HepG2 (cell line): ENCODE data around the gene SLC35B2. TPM values are rescaled to one million over a fixed set of nuclear protein-coding genes. Genes with fewer than 3 reads are reported as not detected.

ENCODE experiments used
- ATAC-seq: fragments of 200-7000 bp; cut with Tn5 transposase; 3 replicates; pipeline ENCODE4 v1.9.1; 2020; ENCODE audit warnings: mild to moderate bottlenecking, moderate library complexity
- BruUV-seq: library from RNA; stranded (reverse); fragments of 400-500 nt; replicated peaks from 2 replicates; lab custom pipeline; 2021; lab: Mats Ljungman, UMichigan
- CTCF ChIA-PET: fragments of 300-600 bp; formaldehyde crosslinking; extraction: SDS; loops from one replicate; lab custom pipeline; 2021; ENCODE audit warnings: low total read pairs, inconsistent platforms, low intra/inter-chr PET ratio; lab: Yijun Ruan, JAX
- POLR2A ChIA-PET: fragments of 350-600 bp; sonication (Branson Sonifier 250); formaldehyde crosslinking; loops from one replicate; lab custom pipeline; 2020; ENCODE audit warnings: antibody characterized with exemption, inconsistent platforms; lab: Yijun Ruan, JAX
- DNase-seq: peaks from one replicate; pipeline ENCODE4 v3.0.0-alpha.2; 2015; ENCODE audit warnings: low spot score
- FAIRE-seq: peaks from 3 replicates; lab custom pipeline; 2011; peaks lifted over from hg19 to GRCh38; lab: Jason Lieb, UNC
- H2AFZ ChIP-seq: one replicate; pipeline ENCODE4 v1.6.1; 2011; ENCODE audit warnings: low read length, inconsistent platforms
- H3K27ac ChIP-seq: fragments of 300-600 bp; 3 replicates; pipeline ENCODE4 v1.8.0; 2011; ENCODE audit warnings: mixed run types, mild to moderate bottlenecking, mixed read lengths, low read length, inconsistent platforms; ENCODE audit not compliant: insufficient read depth; ENCODE audit errors: extremely low read length
- H3K27me3 ChIP-seq, 2 experiments: fragments of 200-600 bp in 1 of 2; 2 replicates in 1 of 2; 3 replicates in 1 of 2; pipeline versions ENCODE4 v1.6.0 to v1.8.0; 2011; ENCODE audit warnings: low read length in 2 of 2, mild to moderate bottlenecking in 2 of 2, moderate library complexity in 2 of 2, inconsistent platforms in 1 of 2; ENCODE audit not compliant: insufficient read depth in 2 of 2, control insufficient read depth in 1 of 2
- H3K36me3 ChIP-seq, 2 experiments: fragments of 200-600 bp in 1 of 2; replicated peaks in 1 of 2; 2 replicates in 1 of 2; 3 replicates in 1 of 2; pipeline versions ENCODE4 v1.5.1 to v1.8.0; 2011; ENCODE audit warnings: low read length in 2 of 2, inconsistent platforms in 1 of 2; ENCODE audit not compliant: insufficient read depth in 2 of 2, control insufficient read depth in 1 of 2
- H3K4me1 ChIP-seq: 2 replicates; pipeline ENCODE4 v1.5.1; 2012; ENCODE audit warnings: low read length, inconsistent platforms; ENCODE audit not compliant: insufficient read depth
- H3K4me2 ChIP-seq: 2 replicates; pipeline ENCODE4 v1.6.0; 2011; ENCODE audit warnings: low read depth, low read length, inconsistent platforms
- H3K4me3 ChIP-seq, 3 experiments: fragments of 200-600 bp in 1 of 3; sonication (generic), shearing (Covaris generic) in 1 of 3; replicated peaks in 1 of 3; 2 replicates each; pipeline ENCODE4 v1.5.1; 2011 to 2016; ENCODE audit warnings: low read length in 3 of 3, inconsistent platforms in 2 of 3, low read depth in 2 of 3, mild to moderate bottlenecking in 2 of 3, control low read depth in 1 of 3, mixed read lengths in 1 of 3; ENCODE audit not compliant: insufficient read depth in 1 of 3
- H3K79me2 ChIP-seq: one replicate; pipeline ENCODE4 v1.6.1; 2011; ENCODE audit warnings: low read length, inconsistent platforms; ENCODE audit not compliant: insufficient read depth
- H3K9ac ChIP-seq: 2 replicates; pipeline ENCODE4 v1.6.0; 2011; ENCODE audit warnings: mild to moderate bottlenecking, low read depth, low read length, inconsistent platforms; ENCODE audit not compliant: insufficient read depth
- H3K9me3 ChIP-seq: 2 replicates; pipeline ENCODE4 v1.5.1; 2012; ENCODE audit warnings: mild to moderate bottlenecking, low read length
- H4K20me1 ChIP-seq: 2 replicates; pipeline ENCODE4 v1.6.0; 2011; ENCODE audit warnings: inconsistent platforms, mild to moderate bottlenecking, low read length, moderate library complexity; ENCODE audit not compliant: insufficient read depth
- ARID5B ChIP-seq: IDR thresholded peaks from 2 replicates; pipeline ENCODE4 v1.4.0; 2020; ENCODE audit warnings: mild to moderate bottlenecking, missing genetic modification reagents
- CHCHD3 ChIP-seq: sonication (generic); formaldehyde crosslinking; IDR thresholded peaks from 2 replicates; pipeline ENCODE4 v1.8.0; 2022; ENCODE audit warnings: mild to moderate bottlenecking, missing genetic modification reagents, moderate library complexity
- DNMT1 ChIP-seq: sonication (generic); formaldehyde crosslinking; IDR thresholded peaks from 2 replicates; pipeline ENCODE4 v1.5.1; 2020; ENCODE audit warnings: mild to moderate bottlenecking, missing genetic modification reagents
- JUNB ChIP-seq: sonication (generic); formaldehyde crosslinking; IDR thresholded peaks from 2 replicates; pipeline ENCODE4 v1.8.0; 2022; ENCODE audit warnings: missing genetic modification reagents, mild to moderate bottlenecking, borderline replicate concordance
- KDM1A ChIP-seq: IDR thresholded peaks from 2 replicates; pipeline ENCODE4 v1.6.1; 2016; ENCODE audit warnings: missing compliant biosample characterization
- NCOA2 ChIP-seq: sonication (generic); formaldehyde crosslinking; IDR thresholded peaks from 2 replicates; pipeline ENCODE4 v1.8.0; 2022; ENCODE audit warnings: inconsistent platforms
- SETDB1 ChIP-seq: sonication (generic); formaldehyde crosslinking; IDR thresholded peaks from 2 replicates; pipeline ENCODE4 v1.5.1; 2020; ENCODE audit warnings: missing genetic modification reagents, mild to moderate bottlenecking, borderline replicate concordance
- SMC3 ChIP-seq: IDR thresholded peaks from 2 replicates; pipeline ENCODE4 v1.6.1; 2011; ENCODE audit warnings: low read length, improper control_type of control experiment
- ZBTB1 ChIP-seq: sonication (generic); formaldehyde crosslinking; IDR thresholded peaks from 2 replicates; pipeline ENCODE4 v1.4.0; 2020; ENCODE audit warnings: missing genetic modification reagents, borderline replicate concordance
- ZC3H13 ChIP-seq: sonication (generic); formaldehyde crosslinking; IDR thresholded peaks from 2 replicates; pipeline ENCODE4 v1.8.1; 2023; ENCODE audit warnings: mild to moderate bottlenecking, missing genetic modification reagents, moderate library complexity
- ZEB1 ChIP-seq: IDR thresholded peaks from 2 replicates; pipeline ENCODE4 v1.6.1; 2012; ENCODE audit warnings: mild to moderate bottlenecking, low read depth, inconsistent platforms; ENCODE audit not compliant: insufficient replicate concordance
- ZFY ChIP-seq: sonication (generic); formaldehyde crosslinking; IDR thresholded peaks from 2 replicates; pipeline ENCODE4 v1.4.0; 2020; ENCODE audit warnings: missing genetic modification reagents
- ZNF142 ChIP-seq: sonication (generic); formaldehyde crosslinking; IDR thresholded peaks from 2 replicates; pipeline ENCODE4 v1.4.0; 2020; ENCODE audit warnings: missing genetic modification reagents
- ZNF766 ChIP-seq: sonication (generic); formaldehyde crosslinking; IDR thresholded peaks from 2 replicates; pipeline ENCODE4 v1.5.0; 2020; ENCODE audit warnings: missing genetic modification reagents, borderline replicate concordance
- ZNF879 ChIP-seq: sonication (generic); formaldehyde crosslinking; IDR thresholded peaks from 2 replicates; pipeline ENCODE4 v1.8.1; 2023; ENCODE audit warnings: missing genetic modification reagents
- WGBS: methylation state at CpG from one replicate; pipeline ENCODE4 v1.1.6; 2017; ENCODE audit warnings: low lambda C conversion rate; 5-methylcytosine and 5-hydroxymethylcytosine counted together
- in situ Hi-C: cut with HindIII; loops from 2 replicates; pipeline ENCODE4 v1.10.0; 2017; ENCODE audit warnings: low pct_unique_long_range_greater_than_20kb; ENCODE audit not compliant: extremely low pct_ligation_motif_present
- intact Hi-C: fragments of 100-400 bp; cut with micrococcal nuclease; formaldehyde crosslinking; loops from one replicate; pipeline ENCODE4 v1.10.0; 2022; ENCODE audit not compliant: unreplicated experiment
- polyA plus RNA-seq, 8 experiments: library from polyadenylated mRNA; depleted of rRNA in 3 of 8; stranded (reverse) in 7 of 8; unstranded in 1 of 8; fragments of >200 nt; fragmentation: Illumina TruSeq in 4 of 8; extraction: Trizol in 4 of 8; gene quantifications; 2 replicates each; pipeline versions ENCODE4 v1.2.1 to v1.2.3, GENCODE V29; 2011 to 2016; ENCODE audit warnings: low read depth in 4 of 8, missing spikeins in 1 of 8, mixed read lengths in 1 of 8; ENCODE audit not compliant: insufficient read depth in 1 of 8
- total RNA-seq, 5 experiments: library from RNA; depleted of rRNA; stranded (reverse); fragments of >200 nt; fragmentation: Illumina TruSeq; extraction: Trizol; gene quantifications; 2 replicates each; pipeline ENCODE4 v1.2.3, GENCODE V29; 2016; ENCODE audit warnings: low read depth in 1 of 5

Gene SLC35B2
- total and polyA plus RNA-seq, 2 of the 13 experiments (the other 11 are each of a cell fraction or from before 2014, with no cell fraction given): 61.1 to 148 TPM

GRCh38 chr6:44267252-44267651, 9.9 kb upstream of the SLC35B2 start (continued):
- TF ChIP-seq ZNF142 (no peak), SMC3 (no peak), ZEB1 (no peak)

GRCh38 chr6:44266347-44266746, 9.0 kb upstream of the SLC35B2 start:
- no peak overlapping the region for H3K27ac ChIP-seq
- H3K79me2 ChIP-seq: peaks cover 18% of the 10 kb centered on the region
- peaks cover 41% of the 10 kb centered on the region for H3K4me1 ChIP-seq
- no peak overlapping the region for H3K9ac ChIP-seq
- ChIA-PET POLR2A (interaction anchor here (2.0 kb wide), 1 partner anchor 19 kb away, joined by 10 read pairs; the partner anchor contains the start of gene HSP90AB1), CTCF (interaction anchor here (1.4 kb wide), 1 partner anchor 70 kb away, joined by 3 read pairs; no protein-coding TSS in a partner anchor)
- DNase-seq (no peak), ATAC-seq (no peak), FAIRE-seq (no peak)
- intact Hi-C loops (no loop called here), in situ Hi-C loops (loop anchor here (5.0 kb wide), 1 partner anchor 46 kb away; the partner anchor contains the start of gene AARS2)
- no TSS peak for BruUV-seq
- WGBS: 47% methylated on average over 3 of the region's 3 CpGs
- H3K36me3 ChIP-seq: peaks cover 0 to 12% of the 10 kb centered on the region in 2 experiments; a peak in 2 of 5 replicates
- H3K4me3 ChIP-seq: no peak overlapping the region
- H3K4me2 ChIP-seq: no peak overlapping the region
- no peak overlapping the region for H2AFZ ChIP-seq
- peaks cover 7 to 25% of the 10 kb centered on the region in 2 experiments; a peak in 4 of 5 replicates for H3K27me3 ChIP-seq
- no peaks in the 10 kb centered on the region for H3K9me3 ChIP-seq
- no peaks in the 10 kb centered on the region for H4K20me1 ChIP-seq
- TF ChIP-seq ZC3H13 (CRISPR knock-in tag) (no peak), JUNB (CRISPR knock-in tag) (no peak), KDM1A (CRISPR knock-in tag) (no peak), ZBTB1 (no peak), ZFY (no peak), ARID5B (CRISPR knock-in tag) (no peak), CHCHD3 (CRISPR knock-in tag) (no peak), ZNF766 (no peak), NCOA2 (CRISPR knock-in tag) (no peak), SETDB1 (CRISPR knock-in tag) (no peak), ZNF879 (CRISPR knock-in tag) (no peak), DNMT1 (CRISPR knock-in tag) (no peak)
